GM12864 (cell line): ENCODE measurements around the gene GIMAP8.

Source experiments
- DNase-seq: peaks from one replicate; pipeline ENCODE4 v3.0.0-alpha.2; 2011; ENCODE audit warnings: low read depth
- H3K4me3 ChIP-seq: 2 replicates; pipeline ENCODE4 v1.5.1; 2011; ENCODE audit warnings: mild to moderate bottlenecking, low read depth, low read length, control low read depth
- TF ChIP-seq, protein P1 (sequence below): IDR thresholded peaks from 2 replicates; pipeline ENCODE4 v1.5.1; 2011; ENCODE audit warnings: low read depth, mild to moderate bottlenecking, moderate library complexity, low read length, control low read depth, inconsistent platforms; ENCODE audit errors: missing control alignments

The GIMAP8 gene

GRCh38 chr7:150503155-150503554 lies 52.7 kb downstream of the GIMAP8 start:
- no peak overlapping the region for H3K4me3 ChIP-seq
- no peak for DNase-seq
- TF ChIP-seq, protein P1, sequence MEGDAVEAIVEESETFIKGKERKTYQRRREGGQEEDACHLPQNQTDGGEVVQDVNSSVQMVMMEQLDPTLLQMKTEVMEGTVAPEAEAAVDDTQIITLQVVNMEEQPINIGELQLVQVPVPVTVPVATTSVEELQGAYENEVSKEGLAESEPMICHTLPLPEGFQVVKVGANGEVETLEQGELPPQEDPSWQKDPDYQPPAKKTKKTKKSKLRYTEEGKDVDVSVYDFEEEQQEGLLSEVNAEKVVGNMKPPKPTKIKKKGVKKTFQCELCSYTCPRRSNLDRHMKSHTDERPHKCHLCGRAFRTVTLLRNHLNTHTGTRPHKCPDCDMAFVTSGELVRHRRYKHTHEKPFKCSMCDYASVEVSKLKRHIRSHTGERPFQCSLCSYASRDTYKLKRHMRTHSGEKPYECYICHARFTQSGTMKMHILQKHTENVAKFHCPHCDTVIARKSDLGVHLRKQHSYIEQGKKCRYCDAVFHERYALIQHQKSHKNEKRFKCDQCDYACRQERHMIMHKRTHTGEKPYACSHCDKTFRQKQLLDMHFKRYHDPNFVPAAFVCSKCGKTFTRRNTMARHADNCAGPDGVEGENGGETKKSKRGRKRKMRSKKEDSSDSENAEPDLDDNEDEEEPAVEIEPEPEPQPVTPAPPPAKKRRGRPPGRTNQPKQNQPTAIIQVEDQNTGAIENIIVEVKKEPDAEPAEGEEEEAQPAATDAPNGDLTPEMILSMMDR = no peak

DNA sequence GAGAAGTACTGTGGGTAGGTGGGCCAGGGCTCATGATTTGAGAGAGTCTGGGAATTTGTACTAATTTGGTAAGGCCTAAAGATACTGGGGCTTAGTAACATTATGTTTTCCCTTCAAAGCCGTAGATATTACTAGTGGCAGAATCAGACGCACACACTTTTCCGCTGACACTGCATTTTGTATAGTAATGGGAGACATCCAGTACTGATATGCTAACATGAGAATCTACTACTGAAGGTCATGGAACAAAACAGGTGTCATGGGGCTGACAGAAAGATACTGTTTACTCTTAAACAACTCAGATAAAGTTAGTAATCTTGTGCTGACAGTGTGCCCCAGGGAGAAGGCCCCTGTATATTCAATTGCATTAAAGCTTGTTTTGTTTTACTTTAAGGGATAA lies 53.2 kb downstream of the GIMAP8 start:
- TF ChIP-seq, protein P1 = no peak
- H3K4me3 ChIP-seq = no peak overlapping the region

DNA sequence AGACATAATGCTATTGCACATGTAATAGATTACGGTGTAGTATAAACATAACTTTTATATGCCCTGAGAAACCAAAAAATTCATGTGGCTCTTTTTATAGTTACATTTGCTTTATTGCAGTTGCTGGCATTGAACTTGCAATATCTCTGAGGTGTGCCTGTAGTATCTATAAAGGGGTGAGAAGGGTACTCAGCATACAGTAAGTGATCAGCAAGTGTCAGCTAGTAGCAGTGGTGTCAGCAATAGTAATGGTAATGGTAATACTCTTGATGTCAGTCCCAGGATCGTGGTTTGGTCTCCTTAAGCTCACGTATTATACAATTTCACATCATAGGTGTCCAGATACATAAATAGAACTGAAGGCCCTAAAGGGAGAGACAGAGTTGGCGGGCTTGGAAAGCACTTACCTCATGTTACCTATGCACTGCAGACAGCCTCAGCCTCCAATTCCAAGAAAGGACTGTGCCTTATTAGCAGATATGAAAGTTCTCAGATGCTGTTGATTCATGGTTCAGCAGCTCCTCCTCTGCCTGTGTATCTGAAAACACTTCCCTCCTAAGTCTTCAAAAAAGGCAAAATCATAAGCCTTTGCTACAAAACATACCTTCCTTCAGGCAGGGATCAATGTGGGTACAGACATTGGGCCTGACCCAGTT lies 57.6 kb downstream of the GIMAP8 start:
- TF ChIP-seq, protein P1 = no peak
- no peak overlapping the region for H3K4me3 ChIP-seq
- no peak for DNase-seq

More for the DNA sequence above, 53.2 kb downstream of the GIMAP8 start:
- DNase-seq = no peak

- H3K4me3 ChIP-seq = no peak overlapping the region
- no peak for DNase-seq
- TF ChIP-seq, protein P1 = no peak
Measured at GRCh38 chr7:150511048-150511447, 60.6 kb downstream of the GIMAP8 start.

DNA sequence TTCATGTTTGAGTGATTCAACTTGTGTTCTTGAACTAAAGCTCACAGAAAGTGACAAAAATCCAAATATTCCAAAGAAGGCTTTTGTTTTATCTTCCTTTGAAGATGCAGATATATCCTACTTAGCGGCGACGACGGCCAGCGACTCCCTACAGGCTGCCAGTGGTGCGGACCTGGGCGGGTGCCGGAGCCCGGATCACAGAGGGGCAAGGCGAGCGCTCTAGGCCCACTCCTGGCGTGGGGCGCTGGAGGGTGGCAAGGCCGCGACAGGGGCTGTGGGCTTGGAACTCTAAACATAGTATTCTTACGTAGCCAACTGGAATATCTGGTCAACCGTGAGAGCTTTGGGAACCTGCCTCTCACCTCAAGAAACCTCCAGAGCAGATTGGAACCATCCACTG lies 63.3 kb downstream of the GIMAP8 start:
- H3K4me3 ChIP-seq = no peak overlapping the region
- DNase-seq = no peak
- TF ChIP-seq, protein P1 = no peak

DNA sequence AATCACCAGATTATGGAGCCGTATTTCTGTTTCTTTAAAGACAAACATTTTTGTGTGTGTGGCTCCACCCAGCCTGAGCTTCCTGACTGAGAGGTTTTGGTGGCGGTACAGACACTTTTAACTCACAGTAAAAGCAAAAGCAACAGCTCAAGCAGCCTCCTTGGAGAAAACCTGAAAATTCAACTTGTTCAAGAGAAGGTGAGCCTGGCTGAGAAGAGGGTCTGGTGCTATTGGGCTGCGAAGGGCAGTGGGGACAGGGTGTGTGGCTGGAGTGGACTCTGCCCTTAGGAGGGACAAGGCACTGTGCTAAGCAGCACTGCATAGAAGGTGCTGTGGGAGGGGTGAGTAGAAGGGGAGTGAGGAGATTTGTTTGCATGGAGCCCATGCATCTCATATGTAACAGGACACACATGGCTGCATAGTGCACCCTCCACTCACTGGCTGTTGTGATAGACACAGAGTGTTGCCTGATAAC lies 64.4 kb downstream of the GIMAP8 start, which contains the start of gene GIMAP7:
Gene GIMAP7, plus strand, starts transcription at position 125 of the 475 bp plus-strand sequence. CDS start 5,103 bp downstream, outside the sequence.
- TF ChIP-seq, protein P1 = no peak
- peak; percentile 35 for DNase-seq
- peak within 1 kb of the TSS; percentile 67 for H3K4me3 ChIP-seq
